ENCODE results near the gene RAB10.

- no peak for TF ChIP-seq PAX5 (IDR thresholded peaks at IDR 0.05; ENCODE audit: insufficient read depth, low read length, severe bottlenecking)
- no peak for TF ChIP-seq POLR2A (IDR thresholded peaks at IDR 0.05; ENCODE audit: low read depth, low read length)
- no peak for TF ChIP-seq POLR2AphosphoS5 (IDR thresholded peaks at IDR 0.05; ENCODE audit: low read depth, low read length)
- TF ChIP-seq TAF1 (IDR thresholded peaks at IDR 0.05; ENCODE audit: low read depth, low read length): no peak
Measured at GRCh38 chr2:26088038-26088643, 54.3 kb downstream of the RAB10 start.

All from GM12891 (cell line).